T-helper 1 cell (primary cell): Measurements from ENCODE around the gene PBX1.

Experiments
- DNase-seq, 5 donors: peaks; one replicate each; pipeline ENCODE4 v3.0.0-alpha.2; 2012 to 2020

PBX1 gene

DNA sequence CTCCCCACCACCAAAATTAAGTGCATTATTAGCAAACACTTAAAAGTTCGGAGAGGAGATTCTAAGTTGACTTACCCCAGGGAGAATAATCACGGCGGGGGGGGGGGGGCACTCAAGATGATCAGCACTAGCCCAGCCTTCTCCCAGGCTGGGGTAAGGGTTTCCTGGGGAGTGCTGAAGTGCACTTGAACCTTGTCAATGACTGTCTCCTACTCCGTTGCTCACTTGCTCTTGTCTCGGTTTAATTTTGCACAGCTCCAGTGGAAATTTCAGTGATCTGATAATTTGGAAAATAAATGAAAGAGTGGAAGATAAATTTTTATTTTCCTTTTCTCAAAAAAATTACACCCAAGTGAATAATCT, 59.2 kb downstream of the PBX1 start:
- DNase-seq, result no peak

DNA sequence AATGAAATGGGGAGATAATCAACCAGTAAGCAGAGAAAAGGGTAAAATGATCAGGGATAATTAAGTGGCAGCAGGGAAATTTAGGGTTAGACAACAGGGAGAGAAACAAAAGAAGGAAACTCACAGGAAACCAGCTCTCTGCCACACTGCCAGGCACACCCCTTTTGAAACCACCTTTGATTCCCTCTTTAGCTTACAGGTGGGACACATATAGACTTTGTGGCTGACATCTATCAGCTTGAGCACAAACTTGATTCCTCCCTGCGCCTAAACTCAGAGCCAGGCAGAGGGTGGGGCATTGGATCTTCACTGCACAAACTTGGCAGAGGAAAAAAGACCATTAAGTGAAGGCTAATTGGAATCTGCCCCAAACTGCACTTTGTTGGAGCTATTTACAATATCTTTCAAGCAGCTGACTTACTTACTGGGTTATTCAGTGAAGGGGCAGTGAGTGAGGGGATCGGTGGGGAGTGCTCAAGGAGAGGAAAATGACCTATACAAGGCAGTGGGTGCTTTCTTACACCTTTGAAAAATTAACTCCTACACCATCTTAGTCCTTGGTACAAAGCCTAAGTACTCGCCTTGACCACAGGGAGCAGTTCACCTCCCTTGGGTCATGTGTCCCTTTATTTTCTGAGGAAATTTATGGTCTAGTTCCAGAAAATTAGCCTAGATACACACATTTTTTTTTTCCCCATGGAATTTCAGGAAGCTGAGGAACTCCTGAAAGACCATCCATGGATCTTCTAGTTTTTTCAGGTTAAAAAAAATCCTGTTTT, 60.2 kb downstream of the PBX1 start:
- no peak for DNase-seq

DNA sequence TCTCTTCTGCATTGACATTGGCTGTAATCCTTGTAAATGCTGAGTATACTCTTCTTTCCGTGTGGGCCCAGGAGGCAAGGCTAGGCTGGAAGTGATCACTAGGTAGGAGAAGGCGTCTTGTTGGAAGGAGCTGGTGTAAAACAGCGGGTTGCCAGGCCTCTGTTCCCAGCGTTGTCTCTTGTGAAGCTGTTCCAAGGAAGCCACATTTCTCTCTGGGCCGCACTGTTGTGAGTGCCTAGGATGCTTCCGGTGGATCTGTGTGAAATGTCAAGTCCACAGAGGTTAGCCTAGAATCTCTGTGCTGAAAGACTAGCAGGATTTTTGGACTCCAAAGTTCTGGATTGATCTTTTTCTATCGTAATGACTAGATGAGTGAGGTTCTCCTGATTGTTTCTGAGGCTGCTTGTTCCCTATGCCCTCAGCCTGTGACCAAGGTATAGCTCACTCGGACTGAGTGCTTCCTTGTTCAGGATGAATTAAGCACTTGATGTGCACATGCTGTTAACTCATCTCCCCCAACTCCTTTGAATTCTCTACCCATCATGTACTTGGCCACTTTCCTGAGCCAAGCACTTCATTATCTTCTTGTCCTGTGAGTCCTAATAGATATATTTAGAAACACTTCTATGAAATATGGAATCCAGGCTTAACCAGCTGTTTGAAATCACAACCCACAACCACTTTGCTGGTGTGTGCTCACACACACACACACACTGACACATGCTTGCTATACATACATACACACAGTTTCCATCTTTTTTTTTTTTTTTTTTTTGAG, 63.3 kb downstream of the PBX1 start:
- DNase-seq, result no peak

GRCh38 chr1:164623805-164624204, 64.8 kb downstream of the PBX1 start:
- DNase-seq, result no peak

- DNase-seq, result no peak
Measured at GRCh38 chr1:164624400-164624799, 65.4 kb downstream of the PBX1 start.

- no peak for DNase-seq
Measured at GRCh38 chr1:164625004-164625617, 66.1 kb downstream of the PBX1 start.

DNA sequence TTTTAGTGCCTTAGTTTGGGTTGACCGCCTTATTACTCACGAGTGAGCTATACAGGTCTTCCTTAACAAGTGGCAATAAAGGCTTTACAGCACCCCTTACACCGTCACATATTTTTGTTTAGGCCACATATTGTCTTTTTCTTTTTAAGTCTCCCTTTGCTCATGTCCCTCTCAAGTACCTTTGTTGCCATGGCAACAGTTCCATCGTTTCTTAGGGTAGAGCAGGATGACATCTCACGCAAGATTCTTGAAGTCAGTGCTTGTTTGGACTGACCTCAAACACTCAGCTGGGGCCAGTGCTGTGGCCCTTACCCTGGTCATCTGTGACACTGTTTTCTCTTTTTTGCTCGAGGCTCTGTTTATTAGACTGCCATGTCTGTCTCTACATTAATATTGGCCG, 69.8 kb downstream of the PBX1 start:
- DNase-seq, result no peak

DNA sequence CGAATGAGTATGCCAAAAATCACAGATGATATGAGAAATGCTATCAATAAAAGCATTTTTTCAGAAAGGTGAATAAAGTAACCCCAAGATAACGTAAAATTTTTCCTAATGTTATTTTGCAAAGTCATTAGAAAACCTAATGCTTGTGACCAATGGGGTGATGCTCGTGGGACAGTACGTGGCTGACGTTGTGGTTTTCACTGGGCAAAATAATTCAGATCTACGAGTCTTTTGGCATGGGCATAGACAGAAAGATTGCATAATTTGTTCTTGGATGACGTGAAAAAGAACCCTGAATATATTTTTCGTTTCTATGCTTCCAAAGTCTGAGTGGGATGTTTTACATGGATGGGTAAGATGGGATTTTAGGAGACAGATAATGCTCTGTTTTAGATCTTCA, 71.0 kb downstream of the PBX1 start:
- no peak for DNase-seq

DNA sequence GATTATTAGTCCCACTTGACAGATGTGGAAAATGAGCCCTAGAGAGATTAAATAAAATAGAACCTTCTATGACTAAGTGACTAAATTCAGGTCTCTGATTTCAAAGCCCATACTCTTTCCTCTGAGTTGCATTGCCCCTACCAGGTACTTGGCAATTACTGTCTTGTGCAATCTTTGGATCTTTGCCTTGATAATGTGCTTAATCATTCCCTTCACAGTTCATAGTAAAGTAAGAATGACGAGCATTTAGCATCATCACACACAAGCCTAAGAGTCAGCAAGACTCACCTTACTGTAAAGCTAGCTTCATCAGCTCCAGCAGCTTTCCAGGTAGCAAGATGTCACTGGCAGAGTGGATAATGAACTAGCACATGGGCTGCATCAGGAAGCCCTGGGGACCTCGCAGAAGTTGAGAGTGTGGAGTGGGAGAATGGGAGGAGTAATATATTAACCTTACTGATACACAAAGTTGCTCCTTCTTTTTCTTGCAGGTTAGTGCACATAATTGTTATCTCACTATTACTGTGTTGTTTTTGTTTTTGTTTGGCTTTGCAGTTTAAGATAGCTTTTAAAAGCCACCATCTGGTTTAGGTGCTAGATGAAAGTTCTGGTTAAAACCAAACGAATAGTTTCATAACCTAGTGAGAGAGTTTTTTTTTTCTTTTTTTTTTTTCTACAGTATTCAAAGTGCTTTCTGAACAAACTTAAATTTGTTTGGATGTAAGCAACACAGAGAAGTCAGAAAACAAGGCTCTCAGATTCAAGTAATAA, 71.8 kb downstream of the PBX1 start:
- no peak for DNase-seq

- DNase-seq, result no peak
Measured at GRCh38 chr1:164631751-164632150, 72.8 kb downstream of the PBX1 start.

DNA sequence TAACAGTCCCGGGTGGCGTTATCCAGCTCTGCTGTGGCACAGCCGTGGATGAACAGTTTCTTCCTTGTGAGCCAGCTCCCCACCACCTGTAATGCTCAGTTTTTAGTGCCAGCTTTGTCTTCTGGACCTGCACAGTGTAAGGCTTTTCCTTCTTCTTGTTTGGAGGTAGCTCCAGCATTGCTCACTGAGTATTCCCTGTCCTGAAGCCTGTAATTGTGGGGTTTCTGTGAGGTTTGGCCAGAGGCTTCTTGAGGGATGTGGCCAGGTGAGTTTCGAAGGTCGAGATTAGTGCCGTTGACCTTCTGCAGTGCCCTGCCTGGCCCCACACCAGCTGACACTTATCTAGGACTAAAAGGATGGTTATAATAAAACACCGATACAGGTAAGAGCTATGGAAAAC, 75.0 kb downstream of the PBX1 start:
- no peak for DNase-seq

DNA sequence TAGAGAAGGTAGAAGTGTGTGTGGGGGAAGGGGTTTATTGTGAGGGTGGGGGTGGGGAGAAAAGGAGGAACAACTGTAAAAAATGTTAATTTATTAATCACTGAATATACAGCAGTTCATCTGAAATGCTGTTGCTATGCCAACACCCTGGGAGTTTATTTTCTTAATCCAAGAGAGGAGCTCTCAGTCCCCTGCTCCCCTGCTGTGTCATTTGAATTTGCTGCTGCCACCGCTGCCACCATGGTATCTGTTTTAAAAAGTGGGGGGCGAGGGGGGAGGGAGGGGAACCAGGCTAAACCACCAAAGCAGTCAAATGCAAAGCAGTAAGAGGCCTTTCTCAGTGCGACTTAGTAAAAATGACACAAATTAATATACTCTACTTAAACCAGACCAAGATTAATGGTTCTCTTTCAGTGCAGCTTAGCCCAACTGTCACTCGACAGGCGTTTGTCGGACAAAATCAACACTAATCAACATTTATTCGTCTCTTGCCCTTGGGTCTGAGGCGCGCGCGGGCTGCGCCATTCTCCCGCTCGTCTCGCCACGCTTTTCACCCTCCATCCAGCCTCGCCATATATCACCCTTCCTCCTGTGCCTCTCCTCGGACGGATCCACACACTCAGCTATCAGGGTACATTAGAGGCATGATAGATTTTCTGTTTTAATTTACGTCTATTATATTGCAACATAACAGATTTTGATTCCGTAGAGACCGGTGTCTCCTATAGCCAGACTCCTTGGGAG, 76.2 kb downstream of the PBX1 start:
- no peak for DNase-seq

GRCh38 chr1:164635803-164636731, 77.1 kb downstream of the PBX1 start:
- DNase-seq, result no peak

DNA sequence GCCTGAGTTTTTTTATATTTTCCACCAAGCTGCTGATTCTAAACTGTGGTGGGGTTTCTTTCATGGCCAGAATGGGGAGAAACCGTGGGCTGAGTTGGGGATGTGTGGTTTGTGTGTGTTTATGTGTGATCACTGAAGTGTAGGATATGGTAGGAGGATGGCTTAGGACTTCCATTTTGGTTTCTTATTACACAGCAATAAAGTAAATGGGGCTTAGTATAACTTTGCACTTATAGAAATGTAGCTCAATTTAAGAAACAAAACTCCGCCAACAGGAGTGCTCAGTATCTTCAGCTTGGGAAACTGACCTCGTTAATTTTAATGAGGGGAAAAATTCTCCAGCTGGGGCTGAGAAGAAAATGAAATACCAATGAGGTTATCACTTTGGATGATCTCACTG, 77.8 kb downstream of the PBX1 start:
- DNase-seq, result no peak

DNA sequence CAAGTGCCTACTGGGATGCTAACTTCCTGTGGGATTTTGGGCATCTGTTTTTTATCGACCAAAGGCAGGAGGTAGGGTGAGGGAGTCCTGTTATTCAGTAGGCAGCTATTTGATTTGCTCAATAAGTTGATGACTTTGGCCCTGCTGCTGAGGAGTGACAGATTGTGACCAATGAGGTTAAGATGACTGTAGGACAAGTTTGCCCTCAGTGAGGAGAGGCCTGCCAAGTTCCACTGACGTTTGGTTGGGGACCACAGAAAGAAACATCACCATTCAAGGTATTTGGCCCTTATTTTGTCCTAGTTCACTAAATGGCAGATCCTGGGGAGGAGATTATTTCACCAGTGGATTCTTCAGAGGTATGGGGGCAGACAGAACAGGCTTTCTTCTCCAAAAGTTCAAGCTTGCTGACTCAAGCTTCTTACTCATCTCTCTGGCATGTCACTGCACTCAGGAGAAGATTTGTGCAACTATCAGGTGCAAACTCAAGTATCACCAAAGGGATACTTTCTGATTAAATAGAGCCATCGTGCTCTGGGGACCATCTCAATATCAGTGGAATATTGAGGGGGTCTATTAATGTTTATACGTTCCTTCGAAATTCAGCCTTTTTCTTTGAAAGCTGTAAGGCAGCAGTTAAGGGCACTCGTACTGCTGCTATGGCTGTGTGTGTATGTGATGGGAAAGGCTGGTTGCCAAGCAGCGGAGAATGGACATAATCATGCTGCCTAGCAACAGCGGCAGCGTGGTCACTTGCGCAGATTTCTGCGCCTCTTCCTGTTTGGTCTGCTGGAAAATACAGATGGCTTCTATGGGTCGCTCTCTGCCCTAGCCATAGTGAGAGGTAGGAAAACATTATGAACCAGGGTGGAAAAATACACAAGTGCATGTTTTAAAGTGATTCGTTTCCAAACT, 78.7 kb downstream of the PBX1 start:
- no peak for DNase-seq

DNA sequence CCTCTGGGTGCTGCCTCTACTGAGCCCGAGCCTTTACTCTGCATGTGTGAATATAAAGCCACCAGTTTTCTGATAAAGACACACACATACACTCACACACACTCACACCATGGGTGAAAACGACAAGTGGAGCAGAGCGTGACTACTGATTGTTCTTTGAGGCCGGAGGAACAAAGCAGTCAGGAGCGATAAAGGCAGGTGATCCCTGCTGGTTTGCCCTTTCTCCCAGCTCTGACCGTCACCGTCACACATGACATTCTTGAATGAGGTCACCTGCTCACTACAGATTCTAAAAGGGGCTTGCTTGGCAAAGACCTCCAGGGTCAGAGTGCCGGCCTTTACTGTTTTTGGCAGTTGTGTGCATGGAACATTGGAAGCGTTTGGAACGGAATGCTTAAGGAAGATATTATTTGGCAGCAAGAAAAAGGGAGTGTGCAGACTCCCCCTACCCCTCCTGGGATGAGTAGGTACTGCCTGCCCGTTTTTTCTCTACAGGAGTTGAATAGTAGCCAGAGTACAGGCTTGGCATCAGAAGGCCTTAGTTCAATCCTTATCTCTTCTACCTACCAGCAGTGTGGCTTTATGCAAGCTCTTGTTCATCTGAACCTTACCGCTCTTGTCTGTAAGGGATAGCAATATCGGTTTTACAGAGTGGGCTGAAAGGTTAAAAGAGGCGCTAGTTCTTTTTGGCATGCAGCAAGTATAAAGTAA, 79.7 kb downstream of the PBX1 start:
- DNase-seq, result no peak

GRCh38 chr1:164640686-164641352, 81.8 kb downstream of the PBX1 start:
- DNase-seq, result no peak

- no peak for DNase-seq
Measured at GRCh38 chr1:164641353-164641730, 82.4 kb downstream of the PBX1 start.

DNA sequence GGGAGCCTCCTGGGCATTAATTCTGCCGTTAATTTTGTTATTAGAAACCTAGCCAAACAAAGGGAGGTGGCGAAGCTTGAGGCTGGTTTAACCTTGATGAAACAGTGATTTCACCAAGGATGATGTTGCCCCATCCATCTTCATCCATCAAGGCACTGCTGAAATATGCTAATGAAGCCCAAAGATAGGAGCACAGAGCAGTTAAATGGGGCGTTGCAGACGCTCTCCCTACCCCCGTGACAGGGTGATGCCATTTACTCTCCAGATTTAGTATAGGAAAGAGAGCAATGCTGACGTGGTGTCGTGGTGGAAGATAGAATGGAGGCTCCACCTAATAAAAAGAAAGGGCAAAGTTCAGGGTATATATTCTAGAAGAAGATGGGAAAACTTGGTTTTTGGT, 84.0 kb downstream of the PBX1 start:
- no peak for DNase-seq
